H1 (cell line): ENCODE data around the gene OPCML. TPM values are rescaled to one million over a fixed set of nuclear protein-coding genes. Genes with fewer than 3 reads are reported as not detected.

Source experiments
- BCL11A ChIP-seq, 2 experiments: IDR thresholded peaks; one replicate each; pipeline ENCODE4 v1.6.1; 2011; ENCODE audit warnings: low read depth in 2 of 2, low read length in 2 of 2, mild to moderate bottlenecking in 2 of 2
- CBX8 ChIP-seq: fragments of 300-800, 300-1000 bp; sonication (generic); IDR thresholded peaks from 2 replicates; pipeline ENCODE4 v1.7.1; 2016; ENCODE audit warnings: low read depth, low read length, borderline replicate concordance
- CHD7 ChIP-seq: fragments of 300-600 bp; sonication (generic); IDR thresholded peaks from 2 replicates; pipeline ENCODE4 v1.7.1; 2012; ENCODE audit warnings: low read length, moderate library complexity, mild to moderate bottlenecking, inconsistent platforms; ENCODE audit not compliant: insufficient replicate concordance
- GABPA ChIP-seq: IDR thresholded peaks from 2 replicates; pipeline ENCODE4 v1.6.1; 2011; ENCODE audit warnings: mild to moderate bottlenecking, low read length, moderate library complexity, borderline replicate concordance; ENCODE audit not compliant: insufficient read depth
- JUN ChIP-seq: IDR thresholded peaks from 2 replicates; pipeline ENCODE4 v1.6.1; 2011; ENCODE audit warnings: low read depth, mild to moderate bottlenecking, improper control_type of control experiment, low read length
- JUND ChIP-seq: IDR thresholded peaks from 2 replicates; pipeline ENCODE4 v1.6.1; 2011; ENCODE audit warnings: mild to moderate bottlenecking, improper control_type of control experiment, low read length
- RFX5 ChIP-seq: IDR thresholded peaks from 2 replicates; pipeline ENCODE4 v1.6.1; 2011; ENCODE audit warnings: low read depth, low read length, improper control_type of control experiment, borderline replicate concordance
- SP2 ChIP-seq: IDR thresholded peaks from 2 replicates; pipeline ENCODE4 v1.6.1; 2012; ENCODE audit warnings: mild to moderate bottlenecking, low read length, inconsistent platforms
- SUZ12 ChIP-seq: fragments of 200-600 bp; sonication (generic); IDR thresholded peaks from 2 replicates; pipeline ENCODE4 v1.6.1; 2012; ENCODE audit warnings: mild to moderate bottlenecking, inconsistent platforms, low read length, moderate library complexity, mixed read lengths
- YY1 ChIP-seq: IDR thresholded peaks from 2 replicates; pipeline ENCODE4 v1.6.1; 2011; ENCODE audit warnings: low read depth, mild to moderate bottlenecking, low read length
- ZNF274 ChIP-seq: IDR thresholded peaks from 2 replicates; pipeline ENCODE4 v1.7.0; 2012; ENCODE audit warnings: low read length, borderline replicate concordance; ENCODE audit errors: extremely low read depth
- polyA plus RNA-seq, 7 experiments: library from polyadenylated mRNA; depleted of rRNA in 3 of 7; stranded (reverse) in 5 of 7; unstranded in 2 of 7; fragments of >200 nt in 5 of 7; fragments of 200-250 nt in 2 of 7; gene quantifications; 1 replicate in 5 of 7; 2 replicates in 1 of 7; 4 replicates in 1 of 7; pipeline versions ENCODE4 v1.2.1 to v1.2.3, GENCODE V29; 2011 to 2013; ENCODE audit warnings: missing spikeins in 2 of 7, mixed read lengths in 2 of 7
- total RNA-seq: library from RNA; stranded (reverse); fragmentation: NEBNext Ultra II Directional; extraction: Animal tissue kit (Norgen Biotek cat#: 25700); gene quantifications from 2 replicates; pipeline ENCODE4 v1.2.1, GENCODE V29; 2021

Gene OPCML
- total and polyA plus RNA-seq, 2 of the 8 experiments (the other 6 are each of a cell fraction or from before 2014, with no cell fraction given): 2.3 to 3.1 TPM

DNA sequence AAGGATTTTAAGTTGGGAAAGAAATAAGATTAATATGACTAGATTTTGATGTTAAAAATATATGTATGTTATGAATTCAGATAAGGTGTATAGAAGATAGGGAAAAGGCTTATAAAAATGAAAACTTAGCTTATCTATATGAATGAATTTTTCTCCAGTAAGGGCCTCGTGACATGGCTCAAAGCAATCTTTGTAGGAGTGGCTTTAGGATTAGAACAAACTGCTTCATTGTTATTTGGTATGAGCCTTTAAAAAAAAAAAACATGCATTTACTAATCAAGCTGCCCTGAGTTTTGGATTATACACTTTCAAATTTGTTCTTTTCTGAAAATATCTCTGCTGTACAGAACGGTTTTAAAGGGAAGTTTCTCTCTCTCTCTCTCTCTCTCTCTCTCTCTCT, 905.9 kb downstream of the OPCML start (continued):
- TF ChIP-seq CHD7: no peak
- TF ChIP-seq YY1: no peak
- no peak for TF ChIP-seq ZNF274
- TF ChIP-seq BCL11A (IDR thresholded peaks at IDR 0.05; ENCODE audit: low read depth in 2 of 2, low read length in 2 of 2): no peak
- TF ChIP-seq RFX5: no peak
- no peak for TF ChIP-seq JUND
- TF ChIP-seq SP2: no peak
- no peak for TF ChIP-seq CBX8
- TF ChIP-seq GABPA: no peak
- TF ChIP-seq SUZ12: no peak
- TF ChIP-seq JUN: no peak
